Immature natural killer cell (primary cell): Measurements from ENCODE around the gene FABP1. TPM values are rescaled to one million over a fixed set of nuclear protein-coding genes. Genes with fewer than 3 reads are reported as not detected.

Experiments used
- DNase-seq, 3 donors: peaks; one replicate each; pipeline ENCODE4 v3.0.0; 2022; ENCODE audit warnings: mixed read lengths in 1 of 3
- H3K27ac Mint-ChIP-seq, 6 donors: one replicate each; pipeline ENCODE4 v1.8.0; 2020; ENCODE audit warnings: mixed read lengths in 6 of 6, mild to moderate bottlenecking in 5 of 6, inconsistent platforms in 4 of 6, moderate library complexity in 3 of 6
- H3K27me3 Mint-ChIP-seq, 3 donors: one replicate each; pipeline ENCODE4 v1.8.0; 2020 to 2021; ENCODE audit warnings: low read depth in 3 of 3, mild to moderate bottlenecking in 3 of 3, mixed read lengths in 3 of 3, moderate library complexity in 3 of 3, inconsistent platforms in 1 of 3
- H3K36me3 Mint-ChIP-seq, 3 donors: one replicate each; pipeline ENCODE4 v1.8.0; 2020; ENCODE audit warnings: mixed read lengths in 3 of 3, inconsistent platforms in 2 of 3, mild to moderate bottlenecking in 2 of 3
- H3K4me1 Mint-ChIP-seq, 2 donors: one replicate each; pipeline ENCODE4 v1.8.0; 2020; ENCODE audit warnings: inconsistent platforms in 2 of 2, mild to moderate bottlenecking in 2 of 2, mixed read lengths in 2 of 2, moderate library complexity in 1 of 2
- H3K4me3 Mint-ChIP-seq, 5 donors: one replicate each; pipeline ENCODE4 v1.8.0; 2020; ENCODE audit warnings: mild to moderate bottlenecking in 5 of 5, mixed read lengths in 5 of 5, inconsistent platforms in 3 of 5, moderate library complexity in 3 of 5
- H3K9me3 Mint-ChIP-seq, 6 donors: one replicate each; pipeline ENCODE4 v1.8.0; 2020; ENCODE audit warnings: mild to moderate bottlenecking in 6 of 6, mixed read lengths in 6 of 6, inconsistent platforms in 4 of 6, moderate library complexity in 3 of 6
- polyA plus RNA-seq, 3 donors: library from polyadenylated mRNA; unstranded; fragments of 300-500 nt; fragmentation: Illumina TruSeq; gene quantifications; one replicate each; pipeline ENCODE4 v1.2.3, GENCODE V29; 2021

FABP1 gene
- not detected for polyA plus RNA-seq

- no peak for DNase-seq
These were observed at the start of gene FABP1 for GRCh38 chr2:88127888-88128653. Gene FABP1, minus strand, starts transcription at chr2:88128062. Its CDS starts 45 bp downstream, at chr2:88128017.

GRCh38 chr2:88177556-88177955 lies 49.7 kb upstream of the FABP1 start:
- peaks cover 0 to 6% (median 3%) of the 10 kb centered on the region in 6 donors for H3K9me3 Mint-ChIP-seq
- no peak overlapping the region for H3K27ac Mint-ChIP-seq
- H3K4me1 Mint-ChIP-seq: peaks cover 12 to 13% of the 10 kb centered on the region in 2 donors
- peaks cover 7 to 30% (median 26%) of the 10 kb centered on the region in 3 donors for H3K27me3 Mint-ChIP-seq
- no peak for DNase-seq
- H3K36me3 Mint-ChIP-seq: no peaks in the 10 kb centered on the region
- H3K4me3 Mint-ChIP-seq: no peak overlapping the region

More at GRCh38 chr2:88127888-88128653, at the start of gene FABP1:
- H3K4me1 Mint-ChIP-seq: no peaks in the 10 kb centered on the region
- H3K4me3 Mint-ChIP-seq: no peak within 1 kb of the TSS
- H3K36me3 Mint-ChIP-seq: no peaks in the 10 kb centered on the region
- H3K27me3 Mint-ChIP-seq: peaks cover 2 to 5% (median 5%) of the 10 kb centered on the region in 3 donors
- no peak within 1 kb of the TSS for H3K27ac Mint-ChIP-seq
- H3K9me3 Mint-ChIP-seq: no peaks in the 10 kb centered on the region

GRCh38 chr2:88176352-88176984 lies 48.6 kb upstream of the FABP1 start:
- peaks cover 7 to 24% (median 20%) of the 10 kb centered on the region in 3 donors for H3K27me3 Mint-ChIP-seq
- no peak for DNase-seq
- no peak overlapping the region for H3K4me3 Mint-ChIP-seq
- no peaks in the 10 kb centered on the region for H3K36me3 Mint-ChIP-seq
- peaks cover 2 to 5% of the 10 kb centered on the region in 2 donors for H3K4me1 Mint-ChIP-seq
- no peak overlapping the region for H3K27ac Mint-ChIP-seq
- peaks cover 0 to 2% (median 1%) of the 10 kb centered on the region in 6 donors for H3K9me3 Mint-ChIP-seq

GRCh38 chr2:88172882-88173281 lies 45.0 kb upstream of the FABP1 start:
- Mint-ChIP-seq H3K4me1 (peaks cover 6 to 13% of the 10 kb centered on the region in 2 donors), H3K27ac (no peak overlapping the region), H3K36me3 (no peaks in the 10 kb centered on the region), H3K27me3 (peaks cover 10 to 15% (median 11%) of the 10 kb centered on the region in 3 donors), H3K4me3 (no peak overlapping the region), H3K9me3 (peaks cover 0 to 2% (median 0%) of the 10 kb centered on the region in 6 donors)
- no peak for DNase-seq

- Mint-ChIP-seq H3K4me3 (peak overlapping the region in 4 of 5 donors; percentile 55 to 81 (median 73)), H3K27me3 (peaks cover 10 to 13% (median 11%) of the 10 kb centered on the region in 3 donors), H3K27ac (peak overlapping the region in 1 of 6 donors; percentile 34), H3K9me3 (peaks cover 0 to 2% (median 0%) of the 10 kb centered on the region in 6 donors), H3K36me3 (no peaks in the 10 kb centered on the region), H3K4me1 (peaks cover 6 to 13% of the 10 kb centered on the region in 2 donors)
- DNase-seq: no peak
These were observed 44.1 kb upstream of the FABP1 start for GRCh38 chr2:88171966-88172365.

- no peaks in the 10 kb centered on the region for H3K36me3 Mint-ChIP-seq
- H3K4me1 Mint-ChIP-seq: peaks cover 6 to 13% of the 10 kb centered on the region in 2 donors
- peaks cover 10 to 13% (median 11%) of the 10 kb centered on the region in 3 donors for H3K27me3 Mint-ChIP-seq
- peaks cover 0 to 2% (median 0%) of the 10 kb centered on the region in 6 donors for H3K9me3 Mint-ChIP-seq
- peak overlapping the region; percentile 55 to 81 (median 71) for H3K4me3 Mint-ChIP-seq
- peak overlapping the region in 1 of 6 donors; percentile 87 for H3K27ac Mint-ChIP-seq
- no peak for DNase-seq
These were observed 42.6 kb upstream of the FABP1 start for GRCh38 chr2:88170472-88170892.

GRCh38 chr2:88168386-88168785 lies 40.5 kb upstream of the FABP1 start:
- H3K4me3 Mint-ChIP-seq: peak overlapping the region in 1 of 5 donors; percentile 18
- peaks cover 8 to 12% (median 10%) of the 10 kb centered on the region in 3 donors for H3K27me3 Mint-ChIP-seq
- peaks cover 0 to 2% (median 0%) of the 10 kb centered on the region in 6 donors for H3K9me3 Mint-ChIP-seq
- no peak for DNase-seq
- no peak overlapping the region for H3K27ac Mint-ChIP-seq
- no peaks in the 10 kb centered on the region for H3K36me3 Mint-ChIP-seq
- H3K4me1 Mint-ChIP-seq: peaks cover 6 to 13% of the 10 kb centered on the region in 2 donors

- no peak for DNase-seq
- peaks cover 0 to 2% (median 0%) of the 10 kb centered on the region in 6 donors for H3K9me3 Mint-ChIP-seq
- H3K27ac Mint-ChIP-seq: no peak overlapping the region
- H3K4me3 Mint-ChIP-seq: no peak overlapping the region
- H3K36me3 Mint-ChIP-seq: no peaks in the 10 kb centered on the region
- H3K27me3 Mint-ChIP-seq: peaks cover 8 to 12% (median 10%) of the 10 kb centered on the region in 3 donors
- H3K4me1 Mint-ChIP-seq: peaks cover 6 to 13% of the 10 kb centered on the region in 2 donors
These were observed 39.9 kb upstream of the FABP1 start for GRCh38 chr2:88167740-88168139.

GRCh38 chr2:88165332-88166003 lies 37.6 kb upstream of the FABP1 start:
- peaks cover 0 to 6% (median 5%) of the 10 kb centered on the region in 3 donors for H3K27me3 Mint-ChIP-seq
- no peak for DNase-seq
- peaks cover 0 to 2% (median 0%) of the 10 kb centered on the region in 6 donors for H3K9me3 Mint-ChIP-seq
- peaks cover 0 to under 1% of the 10 kb centered on the region in 2 donors for H3K4me1 Mint-ChIP-seq
- no peaks in the 10 kb centered on the region for H3K36me3 Mint-ChIP-seq
- no peak overlapping the region for H3K4me3 Mint-ChIP-seq
- H3K27ac Mint-ChIP-seq: no peak overlapping the region

GRCh38 chr2:88161446-88162244 lies 33.8 kb upstream of the FABP1 start:
- Mint-ChIP-seq H3K4me3 (no peak overlapping the region), H3K27ac (no peak overlapping the region), H3K9me3 (no peaks in the 10 kb centered on the region), H3K4me1 (no peaks in the 10 kb centered on the region), H3K36me3 (no peaks in the 10 kb centered on the region), H3K27me3 (peaks cover 2 to 6% (median 2%) of the 10 kb centered on the region in 3 donors)
- DNase-seq: no peak

- Mint-ChIP-seq H3K36me3 (no peaks in the 10 kb centered on the region), H3K4me3 (no peak overlapping the region), H3K4me1 (no peaks in the 10 kb centered on the region), H3K27me3 (peaks cover 2 to 6% (median 2%) of the 10 kb centered on the region in 3 donors), H3K9me3 (no peaks in the 10 kb centered on the region), H3K27ac (no peak overlapping the region)
- no peak for DNase-seq
These were observed 32.7 kb upstream of the FABP1 start for GRCh38 chr2:88160517-88160916.

- Mint-ChIP-seq H3K9me3 (no peaks in the 10 kb centered on the region), H3K27ac (no peak overlapping the region), H3K27me3 (peaks cover 2 to 6% (median 2%) of the 10 kb centered on the region in 3 donors), H3K4me3 (no peak overlapping the region), H3K36me3 (no peaks in the 10 kb centered on the region), H3K4me1 (no peaks in the 10 kb centered on the region)
- peak; percentile 33 to 57 (median 38) for DNase-seq
These were observed 32.1 kb upstream of the FABP1 start for GRCh38 chr2:88159955-88160415.

GRCh38 chr2:88159481-88159880 lies 31.6 kb upstream of the FABP1 start:
- Mint-ChIP-seq H3K27me3 (peaks cover 2 to 6% (median 2%) of the 10 kb centered on the region in 3 donors), H3K27ac (no peak overlapping the region), H3K36me3 (no peaks in the 10 kb centered on the region), H3K9me3 (no peaks in the 10 kb centered on the region), H3K4me1 (no peaks in the 10 kb centered on the region), H3K4me3 (no peak overlapping the region)
- DNase-seq: no peak
